ENCODE measurements around the gene DMD.

DMD gene

GRCh38 chrX:31837445-31838049, 1373.8 kb downstream of the DMD start:
- DNase-seq, result no peak

GRCh38 chrX:31836479-31836878, 1374.9 kb downstream of the DMD start:
- no peak for DNase-seq

DNA sequence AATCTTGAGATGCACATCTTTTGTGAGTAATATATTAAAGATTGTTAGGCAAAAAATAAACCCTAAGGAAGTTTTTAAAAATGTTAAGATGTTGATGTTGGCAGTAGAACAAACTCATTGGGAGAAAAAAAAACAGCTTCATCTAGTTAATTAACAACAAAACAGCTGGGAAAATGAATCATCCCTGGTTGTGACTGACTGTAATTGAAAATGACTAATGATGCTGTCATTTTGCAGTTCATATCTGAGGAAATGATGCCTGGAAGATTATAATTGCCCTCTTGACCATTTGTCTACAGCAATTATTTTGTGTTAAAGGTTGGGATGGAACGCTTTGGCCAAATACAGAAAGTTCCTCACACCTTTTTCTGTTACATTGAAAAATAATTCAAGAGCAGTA, 1379.1 kb downstream of the DMD start:
- DNase-seq, result no peak

- DNase-seq, result no peak
Measured at GRCh38 chrX:31820430-31821210, 1390.7 kb downstream of the DMD start.

DNA sequence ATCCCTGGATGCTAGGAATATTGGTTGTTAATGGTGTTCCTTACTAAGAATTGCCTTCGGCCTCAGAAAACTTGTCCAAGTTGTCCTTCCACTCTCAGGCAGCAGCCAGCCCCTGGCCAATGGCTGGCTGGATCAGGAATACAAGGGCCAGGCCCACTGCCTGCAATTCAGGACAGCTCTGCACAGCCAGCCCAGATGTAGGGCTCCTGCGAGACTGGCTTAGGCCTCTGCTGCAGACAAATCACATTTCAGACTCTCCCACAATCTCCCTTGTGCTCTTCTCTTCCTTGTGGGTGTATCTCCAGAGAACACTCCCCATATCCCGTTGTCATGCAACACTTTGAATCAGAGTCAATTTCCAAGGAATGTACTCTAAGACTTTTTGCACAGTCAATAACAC, 1391.9 kb downstream of the DMD start:
- no peak for DNase-seq

GRCh38 chrX:31811106-31811505, 1400.2 kb downstream of the DMD start:
- DNase-seq, result no peak

- DNase-seq, result no peak
Measured at GRCh38 chrX:31808357-31808756, 1403.0 kb downstream of the DMD start.

GRCh38 chrX:31807165-31807564, 1404.2 kb downstream of the DMD start:
- DNase-seq, result no peak

GRCh38 chrX:31805781-31806180, 1405.6 kb downstream of the DMD start:
- DNase-seq, result no peak

GRCh38 chrX:31800219-31800618, 1411.1 kb downstream of the DMD start:
- DNase-seq, result peak in 1 of 4 experiments; percentile 1

- no peak for DNase-seq
Measured at GRCh38 chrX:31796624-31797023, 1414.7 kb downstream of the DMD start.

DNA sequence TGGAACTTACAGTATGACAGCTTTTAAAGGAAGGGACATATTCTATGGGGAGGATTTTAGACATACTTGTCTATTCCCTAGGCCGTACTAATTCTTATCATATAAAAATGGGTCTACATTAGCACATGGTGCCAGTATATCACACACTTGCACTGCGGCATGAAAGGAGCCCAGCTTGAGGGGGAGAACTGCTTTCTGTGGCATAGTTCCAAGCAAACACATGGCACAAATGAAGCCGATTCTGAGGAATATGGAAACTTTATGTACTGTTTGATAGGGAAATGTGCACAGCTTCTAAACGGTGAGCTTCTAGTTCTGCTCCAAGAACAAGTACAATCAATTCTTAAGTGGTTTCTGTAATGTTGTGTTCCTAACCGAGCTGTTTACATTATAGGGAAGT, 1463.9 kb downstream of the DMD start:
- DNase-seq, result no peak

DNA sequence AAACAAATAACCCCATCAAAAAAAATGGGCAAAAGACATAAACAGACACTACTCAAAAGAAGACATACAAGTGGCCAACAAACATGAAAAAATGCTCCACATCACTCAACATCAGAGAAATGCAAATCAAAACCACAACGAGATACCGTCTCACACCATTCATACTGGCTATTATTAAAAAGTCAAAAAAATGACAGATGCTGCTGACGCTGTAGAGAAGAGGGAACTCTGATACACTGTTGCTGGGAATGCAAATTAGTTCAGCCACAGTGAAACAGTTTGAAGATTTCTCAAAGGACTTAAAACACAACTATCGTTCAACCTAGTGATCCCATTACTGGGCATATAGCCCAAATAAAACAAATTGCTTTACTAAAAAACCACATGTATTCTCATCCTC, 1468.3 kb downstream of the DMD start:
- DNase-seq, result no peak

GRCh38 chrX:31717474-31717873, 1493.9 kb downstream of the DMD start:
- DNase-seq, result no peak

GRCh38 chrX:31715675-31716074, 1495.7 kb downstream of the DMD start:
- no peak for DNase-seq

- no peak for DNase-seq
Measured at GRCh38 chrX:31714797-31715196, 1496.6 kb downstream of the DMD start.

- no peak for DNase-seq
Measured at GRCh38 chrX:31713120-31713519, 1498.2 kb downstream of the DMD start.

GRCh38 chrX:31711166-31711565, 1500.2 kb downstream of the DMD start:
- no peak for DNase-seq

- no peak for DNase-seq
Measured at GRCh38 chrX:31708116-31708515, 1503.2 kb downstream of the DMD start.

DNA sequence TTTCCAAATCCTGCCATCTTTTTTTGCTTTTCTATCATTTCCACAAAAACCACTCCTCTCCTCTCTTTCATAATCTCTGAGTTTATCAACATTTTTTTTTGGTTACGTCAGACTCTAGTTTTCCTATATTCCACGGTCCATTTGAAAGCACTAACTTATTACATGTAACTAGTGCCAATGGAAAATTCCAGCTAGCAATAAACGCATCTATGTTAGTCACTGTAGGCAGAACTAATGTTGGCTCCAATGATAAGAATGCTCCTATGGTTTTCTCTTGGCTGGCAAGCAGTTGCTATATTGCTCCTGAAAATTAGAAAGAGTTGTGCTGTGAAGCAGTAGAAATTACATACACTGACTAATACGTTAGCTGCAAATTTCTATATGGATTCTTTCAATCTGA, 1504.9 kb downstream of the DMD start:
- no peak for DNase-seq

DNA sequence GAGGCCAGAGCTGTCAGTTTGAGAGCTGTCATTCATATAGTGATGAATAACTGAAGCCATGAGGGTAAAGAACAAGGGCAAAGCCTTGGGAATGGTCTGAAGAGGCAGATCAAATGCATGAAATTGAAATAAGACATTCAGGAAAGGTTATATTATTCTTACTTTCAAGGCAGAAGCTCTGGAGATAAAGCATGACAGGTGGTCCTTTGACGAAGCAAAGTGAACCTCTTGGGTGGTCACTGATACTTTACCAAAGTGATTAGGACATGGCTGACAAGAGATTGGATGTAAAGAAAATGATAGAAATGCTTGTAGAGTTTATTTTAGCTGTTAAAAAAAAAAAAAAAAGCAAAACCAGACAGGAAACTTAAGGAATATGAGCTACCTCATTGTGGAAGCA, 1505.5 kb downstream of the DMD start:
- DNase-seq, result no peak

DNA sequence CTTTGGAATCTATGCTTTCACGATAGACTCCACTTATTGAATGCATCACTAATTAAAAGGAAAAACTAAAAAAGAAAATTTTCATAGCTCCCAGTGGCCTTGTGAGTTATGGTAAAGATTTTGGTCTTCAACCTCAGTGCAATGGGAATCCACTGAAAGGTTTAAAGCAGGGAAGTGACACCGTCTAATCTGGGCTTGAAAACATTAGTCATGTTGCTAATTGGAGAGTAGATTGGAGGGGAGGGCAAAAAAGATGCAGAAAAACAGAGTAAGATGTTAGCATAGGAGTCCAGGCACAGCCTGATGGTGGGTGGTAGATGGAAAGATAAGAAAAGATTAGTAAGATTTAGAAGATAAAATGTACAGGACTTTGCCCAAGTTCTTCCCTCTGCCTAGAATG, 1506.4 kb downstream of the DMD start:
- DNase-seq, result no peak

GRCh38 chrX:31702222-31702621, 1509.1 kb downstream of the DMD start:
- DNase-seq, result no peak

DNA sequence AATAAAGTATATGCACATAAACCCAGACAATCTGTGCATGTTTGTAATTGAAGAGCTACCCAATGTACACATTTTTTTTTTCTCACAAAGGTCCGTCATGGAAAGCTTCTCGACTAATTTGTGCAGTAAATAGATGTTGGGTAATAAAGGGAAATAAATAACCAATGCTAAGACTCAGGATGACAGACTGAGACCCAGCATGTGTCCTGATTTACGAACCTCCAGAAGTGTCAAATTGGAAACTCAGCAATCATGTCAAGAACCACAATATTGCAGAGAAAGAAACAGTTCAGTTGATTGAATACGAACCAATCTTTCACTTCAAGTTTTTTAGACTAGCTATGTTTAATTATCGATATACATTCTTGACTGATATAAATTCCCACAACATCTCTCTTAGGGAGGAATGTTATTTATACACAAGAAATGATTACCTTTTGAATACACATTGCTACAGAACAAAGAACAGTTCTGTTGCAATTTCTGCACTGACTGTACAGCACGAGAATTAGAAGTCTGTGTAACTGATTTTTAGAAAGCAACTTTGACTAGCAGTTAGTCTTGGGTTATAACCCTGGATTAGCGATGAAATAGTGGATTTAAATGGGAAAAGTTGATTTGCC, 1513.9 kb downstream of the DMD start:
- no peak for DNase-seq

Data from suppressor macrophage (primary cell).